Activated CD4-positive, alpha-beta T cell treated with anti-CD3 and anti-CD28 coated beads for 36 hours (primary cell): Measurements from ENCODE around the gene DERL3. TPM values are rescaled to one million over a fixed set of nuclear protein-coding genes. Genes with fewer than 3 reads are reported as not detected.

Experiments
- ATAC-seq: fragments of 200-7000 bp; cut with Tn5 transposase; one replicate; pipeline ENCODE4 v1.10.0; 2021; ENCODE audit warnings: mild to moderate bottlenecking, moderate library complexity
- CTCF ChIA-PET: fragments of 350-600 bp; sonication (Branson Sonifier 250); formaldehyde crosslinking; loops from one replicate; lab custom pipeline; 2021; ENCODE audit warnings: antibody characterized with exemption; lab: Charles Lee
- POLR2A ChIA-PET: fragments of 350-600 bp; sonication (Branson Sonifier 250); formaldehyde crosslinking; loops from one replicate; lab custom pipeline; 2021; ENCODE audit warnings: antibody characterized with exemption, inconsistent platforms; lab: Charles Lee
- DNase-seq: peaks from one replicate; pipeline ENCODE4 v3.0.0-alpha.2; 2020
- H3K27ac Mint-ChIP-seq: one replicate; pipeline ENCODE4 v1.8.0; 2021; ENCODE audit warnings: mixed read lengths
- H3K27me3 Mint-ChIP-seq: one replicate; pipeline ENCODE4 v1.8.0; 2021; ENCODE audit warnings: mixed read lengths
- H3K36me3 Mint-ChIP-seq: one replicate; pipeline ENCODE4 v1.8.0; 2021; ENCODE audit warnings: low read depth, mixed read lengths
- H3K4me1 Mint-ChIP-seq: one replicate; pipeline ENCODE4 v1.8.0; 2021; ENCODE audit warnings: mixed read lengths
- H3K4me3 Mint-ChIP-seq: one replicate; pipeline ENCODE4 v1.8.0; 2021; ENCODE audit warnings: mild to moderate bottlenecking, moderate library complexity, mixed read lengths
- H3K9me3 Mint-ChIP-seq: one replicate; pipeline ENCODE4 v1.8.0; 2021; ENCODE audit warnings: low read depth, mixed read lengths
- intact Hi-C, 2 experiments: fragments of 100-400 bp; cut with DNase I in 1 of 2; cut with micrococcal nuclease in 1 of 2; formaldehyde crosslinking; loops; one replicate each; pipeline versions ENCODE4 v1.14.2 to v1.15.1; 2022 to 2024; cut with DNase I, micrococcal nuclease
- total RNA-seq, 2 experiments: library from RNA; stranded (reverse); gene quantifications; one replicate each; pipeline ENCODE4 v1.2.3, GENCODE V29; 2021

Gene DERL3
- total RNA-seq, 2 experiments from 2014 or later: 5.2 to 5.7 TPM

GRCh38 chr22:23818541-23818940 lies 20.3 kb downstream of the DERL3 start:
- intact Hi-C loops: no loop called here
- ATAC-seq: no peak
- Mint-ChIP-seq H3K9me3 (no peaks in the 10 kb centered on the region), H3K36me3 (peaks cover 47% of the 10 kb centered on the region), H3K27ac (no peak overlapping the region), H3K27me3 (no peaks in the 10 kb centered on the region), H3K4me3 (no peak overlapping the region), H3K4me1 (peaks cover 2% of the 10 kb centered on the region)
- ChIA-PET POLR2A (no interaction called here), CTCF (no interaction called here)
- no peak for DNase-seq

GRCh38 chr22:23817146-23817545 lies 21.7 kb downstream of the DERL3 start:
- H3K4me3 Mint-ChIP-seq: no peak overlapping the region
- H3K36me3 Mint-ChIP-seq: peaks cover 38% of the 10 kb centered on the region
- DNase-seq (no peak), ATAC-seq (no peak)
- H3K27me3 Mint-ChIP-seq: no peaks in the 10 kb centered on the region
- peaks cover 2% of the 10 kb centered on the region for H3K4me1 Mint-ChIP-seq
- intact Hi-C loops: no loop called here
- POLR2A ChIA-PET: no interaction called here
- H3K27ac Mint-ChIP-seq: no peak overlapping the region
- CTCF ChIA-PET: no interaction called here
- H3K9me3 Mint-ChIP-seq: no peaks in the 10 kb centered on the region

GRCh38 chr22:23816156-23816976 lies 22.4 kb downstream of the DERL3 start:
- POLR2A ChIA-PET: no interaction called here
- intact Hi-C loops: no loop called here
- ATAC-seq: no peak
- no peak overlapping the region for H3K4me3 Mint-ChIP-seq
- H3K36me3 Mint-ChIP-seq: peaks cover 36% of the 10 kb centered on the region
- H3K27ac Mint-ChIP-seq: no peak overlapping the region
- no peak for DNase-seq
- H3K27me3 Mint-ChIP-seq: no peaks in the 10 kb centered on the region
- peaks cover 2% of the 10 kb centered on the region for H3K4me1 Mint-ChIP-seq
- H3K9me3 Mint-ChIP-seq: no peaks in the 10 kb centered on the region
- CTCF ChIA-PET: no interaction called here

- ChIA-PET CTCF (no interaction called here), POLR2A (interaction anchor here (0.6 kb wide), 1 partner anchor 13 kb away, joined by 3 read pairs; no protein-coding TSS in a partner anchor)
- ATAC-seq (no peak), DNase-seq (no peak)
- intact Hi-C loops: no loop called here
- Mint-ChIP-seq H3K4me1 (peaks cover 2% of the 10 kb centered on the region), H3K9me3 (no peaks in the 10 kb centered on the region), H3K27me3 (no peaks in the 10 kb centered on the region), H3K27ac (no peak overlapping the region), H3K4me3 (no peak overlapping the region), H3K36me3 (peaks cover 38% of the 10 kb centered on the region)
Measured at GRCh38 chr22:23815541-23816155, 23.2 kb downstream of the DERL3 start.

GRCh38 chr22:23812378-23812777 lies 26.4 kb downstream of the DERL3 start:
- H3K36me3 Mint-ChIP-seq: peaks cover 28% of the 10 kb centered on the region
- no peaks in the 10 kb centered on the region for H3K9me3 Mint-ChIP-seq
- no peak for DNase-seq
- ATAC-seq: no peak
- H3K27ac Mint-ChIP-seq: no peak overlapping the region
- intact Hi-C loops: no loop called here
- H3K4me3 Mint-ChIP-seq: no peak overlapping the region
- ChIA-PET CTCF (interaction anchor here (1.0 to 1.3 kb wide), 2 partner anchors 11 to 37 kb away, joined by 3 read pairs; no protein-coding TSS in a partner anchor), POLR2A (no interaction called here)
- H3K4me1 Mint-ChIP-seq: no peaks in the 10 kb centered on the region
- H3K27me3 Mint-ChIP-seq: no peaks in the 10 kb centered on the region

GRCh38 chr22:23806837-23807236 lies 32.0 kb downstream of the DERL3 start:
- Mint-ChIP-seq H3K27ac (no peak overlapping the region), H3K9me3 (no peaks in the 10 kb centered on the region), H3K4me1 (no peaks in the 10 kb centered on the region), H3K36me3 (peaks cover 40% of the 10 kb centered on the region), H3K27me3 (no peaks in the 10 kb centered on the region), H3K4me3 (no peak overlapping the region)
- DNase-seq (no peak), ATAC-seq (no peak)
- intact Hi-C loops: no loop called here
- ChIA-PET POLR2A (no interaction called here), CTCF (no interaction called here)

- no peaks in the 10 kb centered on the region for H3K4me1 Mint-ChIP-seq
- H3K4me3 Mint-ChIP-seq: no peak overlapping the region
- ChIA-PET CTCF (no interaction called here), POLR2A (no interaction called here)
- H3K27ac Mint-ChIP-seq: no peak overlapping the region
- H3K36me3 Mint-ChIP-seq: peaks cover 46% of the 10 kb centered on the region
- no peaks in the 10 kb centered on the region for H3K9me3 Mint-ChIP-seq
- DNase-seq (no peak), ATAC-seq (no peak)
- intact Hi-C loops: no loop called here
- H3K27me3 Mint-ChIP-seq: no peaks in the 10 kb centered on the region
Measured at GRCh38 chr22:23804781-23805291, 34.0 kb downstream of the DERL3 start.

GRCh38 chr22:23803001-23803819 lies 35.6 kb downstream of the DERL3 start:
- no peak overlapping the region for H3K27ac Mint-ChIP-seq
- no peak for DNase-seq
- CTCF ChIA-PET: no interaction called here
- intact Hi-C loops: no loop called here
- no peak for ATAC-seq
- no peaks in the 10 kb centered on the region for H3K9me3 Mint-ChIP-seq
- POLR2A ChIA-PET: no interaction called here
- no peaks in the 10 kb centered on the region for H3K4me1 Mint-ChIP-seq
- no peaks in the 10 kb centered on the region for H3K27me3 Mint-ChIP-seq
- H3K4me3 Mint-ChIP-seq: no peak overlapping the region
- peaks cover 51% of the 10 kb centered on the region for H3K36me3 Mint-ChIP-seq

GRCh38 chr22:23801886-23802377 lies 36.9 kb downstream of the DERL3 start:
- CTCF ChIA-PET: interaction anchor here (1.0 kb wide), 1 partner anchor 10 kb away, joined by 3 read pairs; no protein-coding TSS in a partner anchor

GRCh38 chr22:23801238-23801821 lies 37.5 kb downstream of the DERL3 start:
- CTCF ChIA-PET: interaction anchor here (1.0 kb wide), 1 partner anchor 11 kb away, joined by 3 read pairs; no protein-coding TSS in a partner anchor
- Mint-ChIP-seq H3K9me3 (no peaks in the 10 kb centered on the region), H3K27me3 (no peaks in the 10 kb centered on the region), H3K36me3 (peaks cover 55% of the 10 kb centered on the region), H3K4me3 (no peak overlapping the region), H3K27ac (no peak overlapping the region), H3K4me1 (no peaks in the 10 kb centered on the region)
- POLR2A ChIA-PET: no interaction called here
- DNase-seq (no peak), ATAC-seq (no peak)
- intact Hi-C loops: loop anchor here in 1 of 2 experiments (1.0 kb wide), 1 partner anchor 8 kb away; no protein-coding TSS in a partner anchor

More at GRCh38 chr22:23801886-23802377, 36.9 kb downstream of the DERL3 start:
- intact Hi-C loops: loop anchor here in 1 of 2 experiments (1.0 kb wide), 1 partner anchor 7 kb away; no protein-coding TSS in a partner anchor
- POLR2A ChIA-PET: no interaction called here
- Mint-ChIP-seq H3K27ac (no peak overlapping the region), H3K4me3 (no peak overlapping the region), H3K9me3 (no peaks in the 10 kb centered on the region), H3K27me3 (no peaks in the 10 kb centered on the region), H3K36me3 (peaks cover 51% of the 10 kb centered on the region), H3K4me1 (no peaks in the 10 kb centered on the region)
- no peak for ATAC-seq
- DNase-seq: no peak
